ENCODE results near the gene VAV2. TPM values are rescaled to one million over a fixed set of nuclear protein-coding genes. Genes with fewer than 3 reads are reported as not detected.

Gene VAV2, protein sequence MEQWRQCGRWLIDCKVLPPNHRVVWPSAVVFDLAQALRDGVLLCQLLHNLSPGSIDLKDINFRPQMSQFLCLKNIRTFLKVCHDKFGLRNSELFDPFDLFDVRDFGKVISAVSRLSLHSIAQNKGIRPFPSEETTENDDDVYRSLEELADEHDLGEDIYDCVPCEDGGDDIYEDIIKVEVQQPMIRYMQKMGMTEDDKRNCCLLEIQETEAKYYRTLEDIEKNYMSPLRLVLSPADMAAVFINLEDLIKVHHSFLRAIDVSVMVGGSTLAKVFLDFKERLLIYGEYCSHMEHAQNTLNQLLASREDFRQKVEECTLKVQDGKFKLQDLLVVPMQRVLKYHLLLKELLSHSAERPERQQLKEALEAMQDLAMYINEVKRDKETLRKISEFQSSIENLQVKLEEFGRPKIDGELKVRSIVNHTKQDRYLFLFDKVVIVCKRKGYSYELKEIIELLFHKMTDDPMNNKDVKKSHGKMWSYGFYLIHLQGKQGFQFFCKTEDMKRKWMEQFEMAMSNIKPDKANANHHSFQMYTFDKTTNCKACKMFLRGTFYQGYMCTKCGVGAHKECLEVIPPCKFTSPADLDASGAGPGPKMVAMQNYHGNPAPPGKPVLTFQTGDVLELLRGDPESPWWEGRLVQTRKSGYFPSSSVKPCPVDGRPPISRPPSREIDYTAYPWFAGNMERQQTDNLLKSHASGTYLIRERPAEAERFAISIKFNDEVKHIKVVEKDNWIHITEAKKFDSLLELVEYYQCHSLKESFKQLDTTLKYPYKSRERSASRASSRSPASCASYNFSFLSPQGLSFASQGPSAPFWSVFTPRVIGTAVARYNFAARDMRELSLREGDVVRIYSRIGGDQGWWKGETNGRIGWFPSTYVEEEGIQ
- 1 to 10 TPM; 4.2 TPM for total RNA-seq

DNA sequence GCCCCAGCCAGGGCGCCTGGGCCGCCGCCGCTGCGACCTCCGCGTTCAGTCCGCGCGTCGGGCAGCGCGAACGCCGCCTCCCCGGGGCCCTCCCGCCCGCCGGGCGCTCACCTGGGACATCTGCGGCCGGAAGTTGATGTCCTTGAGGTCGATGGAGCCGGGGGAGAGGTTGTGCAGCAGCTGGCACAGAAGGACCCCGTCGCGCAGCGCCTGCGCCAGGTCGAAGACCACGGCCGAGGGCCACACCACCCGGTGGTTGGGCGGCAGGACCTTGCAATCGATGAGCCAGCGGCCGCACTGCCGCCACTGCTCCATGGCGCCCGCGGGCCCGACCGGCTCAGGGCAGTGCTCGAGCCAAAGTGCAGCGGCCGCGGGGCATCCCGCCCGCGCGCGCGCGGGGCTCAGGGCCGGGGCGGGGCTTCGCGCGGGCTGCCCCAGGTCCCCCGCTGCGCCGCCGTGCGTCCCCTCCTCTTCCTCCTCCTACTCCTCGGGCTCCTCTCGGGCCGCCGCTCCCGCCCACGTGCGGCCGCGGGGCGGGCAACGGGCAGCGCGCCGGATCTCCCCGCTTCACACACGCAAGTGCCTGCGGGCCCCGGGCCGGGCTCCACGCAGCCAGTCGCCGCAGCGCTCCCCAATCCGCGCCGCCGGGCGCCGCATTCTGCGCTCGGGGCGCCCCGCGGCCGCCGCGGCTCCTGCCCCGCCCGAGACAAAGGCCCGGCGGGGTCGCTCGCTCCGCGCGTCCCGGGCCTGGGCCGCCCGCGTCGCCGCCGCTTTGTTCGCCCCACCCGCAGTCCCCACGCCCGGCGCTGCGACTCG lies at the start of gene VAV2:
Gene VAV2 (minus strand): TSS at position 361 of the 816 bp plus-strand sequence. CDS start 46 bp downstream, at position 315.
- peak; percentile 56 for DNase-seq
- Mint-ChIP-seq H3K4me1 (peaks cover 2% of the 10 kb centered on the region), H3K27ac (no peak within 1 kb of the TSS), H3K27me3 (peaks cover 28% of the 10 kb centered on the region), H3K36me3 (no peaks in the 10 kb centered on the region), H3K9me3 (no peaks in the 10 kb centered on the region), H3K4me3 (peak within 1 kb of the TSS; percentile 63)

DNA sequence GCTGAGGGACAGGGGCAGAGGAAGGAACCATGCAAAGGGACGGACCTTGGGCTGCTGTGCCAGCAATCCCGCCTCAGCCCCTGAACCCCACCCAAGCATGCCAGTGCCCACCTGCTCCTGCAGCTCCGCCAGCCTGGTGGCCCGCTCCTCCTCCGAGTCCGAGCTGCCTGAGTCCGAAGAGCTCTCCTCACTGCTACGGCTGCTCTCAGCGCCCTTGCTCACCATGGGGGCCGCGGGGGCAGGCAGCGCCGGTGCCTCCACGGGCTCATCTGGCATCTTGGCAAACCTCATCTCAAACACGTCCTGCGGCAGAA lies 49.5 kb upstream of the VAV2 start:
- no peak overlapping the region for H3K4me3 Mint-ChIP-seq
- peaks cover 5% of the 10 kb centered on the region for H3K9me3 Mint-ChIP-seq
- H3K36me3 Mint-ChIP-seq = peaks cover 37% of the 10 kb centered on the region
- no peak overlapping the region for H3K27ac Mint-ChIP-seq
- no peaks in the 10 kb centered on the region for H3K4me1 Mint-ChIP-seq
- no peak for DNase-seq
- H3K27me3 Mint-ChIP-seq = no peaks in the 10 kb centered on the region

DNA sequence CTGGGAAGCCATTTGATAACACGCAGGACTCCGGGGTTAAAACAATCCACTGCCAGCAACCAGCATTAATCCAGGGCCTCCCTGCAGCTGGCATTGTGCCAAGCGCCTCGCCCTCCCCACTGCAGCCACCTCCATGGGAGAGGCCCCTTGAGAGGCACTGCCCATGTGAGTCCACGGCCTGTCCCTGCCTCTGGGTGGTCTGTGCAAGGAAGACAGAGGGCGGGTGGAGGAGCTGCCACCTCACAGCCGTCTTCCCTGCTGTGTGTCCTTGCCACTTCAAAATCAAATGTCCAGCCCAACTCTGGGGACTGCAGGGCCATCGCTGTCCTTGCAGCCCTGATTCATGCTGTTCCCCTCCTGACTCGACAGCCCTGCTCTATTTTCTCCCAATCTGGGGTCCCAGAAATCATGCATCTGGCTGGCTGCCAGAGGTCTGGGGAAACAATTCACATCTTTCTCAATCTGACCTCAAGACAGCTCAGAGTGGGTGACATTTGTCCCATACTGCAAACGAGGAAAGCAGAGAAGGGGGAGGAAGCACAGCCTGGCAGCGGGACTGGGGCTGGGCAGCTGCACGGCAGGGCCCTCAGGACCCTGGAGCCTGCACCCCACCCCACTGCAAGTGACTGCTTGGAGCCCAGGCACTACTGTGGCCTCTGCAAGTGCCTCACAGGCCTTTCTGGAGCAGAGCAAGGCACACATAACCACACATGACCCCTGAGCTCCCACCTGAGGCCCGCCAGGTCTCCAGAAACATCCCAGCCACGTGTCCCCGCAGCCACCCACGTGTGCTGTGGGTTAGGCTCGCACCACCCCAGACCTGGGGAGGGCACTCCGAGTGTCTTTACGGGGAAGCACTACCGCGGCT lies 48.9 kb upstream of the VAV2 start:
- DNase-seq = no peak
- Mint-ChIP-seq H3K4me3 (no peak overlapping the region), H3K9me3 (peaks cover 5% of the 10 kb centered on the region), H3K4me1 (no peaks in the 10 kb centered on the region), H3K36me3 (peaks cover 40% of the 10 kb centered on the region), H3K27ac (no peak overlapping the region), H3K27me3 (no peaks in the 10 kb centered on the region)

DNA sequence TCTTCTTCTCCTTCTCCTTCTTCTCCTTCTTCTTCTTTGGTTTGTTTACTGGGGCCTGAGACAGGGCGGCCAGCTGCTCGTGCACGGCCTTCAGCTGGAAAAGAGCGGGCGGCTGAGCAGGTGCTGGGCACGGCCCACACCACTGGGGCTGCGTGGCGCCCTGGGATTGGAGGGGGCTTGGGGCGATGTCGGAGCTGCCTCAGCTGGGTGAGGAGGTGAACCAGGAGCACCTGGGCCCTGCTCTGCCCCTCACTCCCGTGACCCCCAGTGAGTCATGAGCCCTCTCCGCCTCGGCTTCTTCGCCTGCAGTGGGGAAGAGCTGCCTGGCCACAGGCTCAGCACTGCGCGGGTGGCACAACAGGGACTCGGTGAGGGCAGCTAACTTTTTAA lies 48.0 kb upstream of the VAV2 start:
- Mint-ChIP-seq H3K36me3 (peaks cover 42% of the 10 kb centered on the region), H3K4me1 (no peaks in the 10 kb centered on the region), H3K4me3 (no peak overlapping the region), H3K9me3 (peaks cover 5% of the 10 kb centered on the region), H3K27me3 (no peaks in the 10 kb centered on the region), H3K27ac (no peak overlapping the region)
- no peak for DNase-seq

DNA sequence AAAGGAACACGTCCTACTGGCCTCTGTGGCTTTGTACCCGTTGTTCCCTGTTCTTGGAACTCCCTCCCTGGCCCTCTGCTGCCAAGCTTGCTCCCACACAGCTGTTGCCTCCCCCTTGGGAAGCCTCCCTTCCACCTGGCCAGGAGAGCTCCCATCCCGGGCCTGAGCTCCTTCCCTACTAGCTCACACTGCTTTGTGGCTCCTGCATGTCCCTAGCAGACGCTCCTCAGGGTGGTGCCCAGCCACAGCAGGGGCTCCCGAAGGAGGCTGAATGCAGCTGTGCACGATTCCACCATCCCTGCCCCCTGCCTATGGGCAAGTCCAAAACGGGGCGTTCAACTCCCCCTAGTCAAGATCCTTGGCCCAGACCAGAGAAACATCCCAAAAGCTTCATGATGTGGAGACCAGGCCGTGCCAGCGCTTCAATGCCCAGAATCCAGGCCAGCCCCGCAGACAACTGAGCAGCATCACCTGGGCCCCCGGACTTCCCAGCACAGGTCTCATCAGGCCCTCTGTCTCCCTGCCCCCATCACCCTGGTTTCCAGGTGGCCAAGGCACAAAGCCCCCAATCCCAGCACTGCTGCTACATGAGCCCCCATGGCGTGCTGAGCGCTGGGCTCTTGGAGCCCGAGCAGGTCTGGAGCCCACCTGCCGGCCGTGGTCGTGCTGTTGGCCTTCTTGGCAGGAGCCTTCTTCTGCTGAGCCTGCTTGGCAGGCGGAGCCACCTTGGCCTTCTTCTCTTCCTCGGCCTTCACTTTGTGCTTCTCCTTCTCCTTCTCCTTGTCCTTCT lies 47.5 kb upstream of the VAV2 start:
- H3K27ac Mint-ChIP-seq = no peak overlapping the region
- no peaks in the 10 kb centered on the region for H3K4me1 Mint-ChIP-seq
- H3K27me3 Mint-ChIP-seq = no peaks in the 10 kb centered on the region
- no peak overlapping the region for H3K4me3 Mint-ChIP-seq
- DNase-seq = no peak
- peaks cover 5% of the 10 kb centered on the region for H3K9me3 Mint-ChIP-seq
- H3K36me3 Mint-ChIP-seq = peaks cover 43% of the 10 kb centered on the region

DNA sequence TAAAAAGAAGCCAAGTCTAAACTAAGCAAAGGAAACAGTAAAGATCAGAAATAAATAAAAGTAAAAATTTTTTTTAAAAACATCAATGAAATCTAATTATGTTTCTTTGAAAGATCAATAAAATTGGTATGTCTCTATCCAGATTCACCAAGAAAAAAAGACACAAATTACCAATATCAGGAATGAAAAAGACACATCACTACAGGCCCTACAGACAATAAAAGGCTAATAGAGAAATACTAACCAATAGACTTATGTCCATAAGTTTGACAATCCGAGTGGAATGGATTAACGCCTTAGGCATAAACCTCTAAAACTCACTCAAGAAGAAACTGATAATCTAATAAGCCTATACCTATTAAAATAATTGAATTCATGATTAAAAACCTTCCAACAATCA lies 45.5 kb upstream of the VAV2 start:
- Mint-ChIP-seq H3K4me3 (no peak overlapping the region), H3K4me1 (no peaks in the 10 kb centered on the region), H3K36me3 (peaks cover 46% of the 10 kb centered on the region), H3K27me3 (no peaks in the 10 kb centered on the region), H3K27ac (no peak overlapping the region), H3K9me3 (peaks cover 5% of the 10 kb centered on the region)
- DNase-seq = no peak

DNA sequence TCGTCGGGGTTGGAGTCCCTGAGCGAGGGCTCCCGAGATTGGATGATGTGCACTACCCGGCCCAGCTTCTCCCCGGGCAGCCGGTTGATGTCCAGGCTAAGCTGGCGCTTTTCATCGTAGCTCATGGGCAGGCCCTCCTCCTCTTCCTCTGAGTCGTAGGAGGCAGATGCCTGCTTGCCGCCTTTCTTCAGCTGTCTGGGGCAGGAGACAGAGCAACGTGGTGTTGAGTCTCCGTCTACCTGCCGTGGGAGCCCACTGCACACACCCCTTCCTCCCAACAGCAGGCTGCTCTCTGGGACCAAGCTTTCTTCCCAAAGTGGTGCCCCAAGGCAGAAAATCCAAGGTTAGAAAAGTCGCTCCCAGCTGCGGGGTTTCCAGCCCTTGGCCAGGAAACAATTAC lies 44.0 kb upstream of the VAV2 start:
- no peak overlapping the region for H3K27ac Mint-ChIP-seq

DNA sequence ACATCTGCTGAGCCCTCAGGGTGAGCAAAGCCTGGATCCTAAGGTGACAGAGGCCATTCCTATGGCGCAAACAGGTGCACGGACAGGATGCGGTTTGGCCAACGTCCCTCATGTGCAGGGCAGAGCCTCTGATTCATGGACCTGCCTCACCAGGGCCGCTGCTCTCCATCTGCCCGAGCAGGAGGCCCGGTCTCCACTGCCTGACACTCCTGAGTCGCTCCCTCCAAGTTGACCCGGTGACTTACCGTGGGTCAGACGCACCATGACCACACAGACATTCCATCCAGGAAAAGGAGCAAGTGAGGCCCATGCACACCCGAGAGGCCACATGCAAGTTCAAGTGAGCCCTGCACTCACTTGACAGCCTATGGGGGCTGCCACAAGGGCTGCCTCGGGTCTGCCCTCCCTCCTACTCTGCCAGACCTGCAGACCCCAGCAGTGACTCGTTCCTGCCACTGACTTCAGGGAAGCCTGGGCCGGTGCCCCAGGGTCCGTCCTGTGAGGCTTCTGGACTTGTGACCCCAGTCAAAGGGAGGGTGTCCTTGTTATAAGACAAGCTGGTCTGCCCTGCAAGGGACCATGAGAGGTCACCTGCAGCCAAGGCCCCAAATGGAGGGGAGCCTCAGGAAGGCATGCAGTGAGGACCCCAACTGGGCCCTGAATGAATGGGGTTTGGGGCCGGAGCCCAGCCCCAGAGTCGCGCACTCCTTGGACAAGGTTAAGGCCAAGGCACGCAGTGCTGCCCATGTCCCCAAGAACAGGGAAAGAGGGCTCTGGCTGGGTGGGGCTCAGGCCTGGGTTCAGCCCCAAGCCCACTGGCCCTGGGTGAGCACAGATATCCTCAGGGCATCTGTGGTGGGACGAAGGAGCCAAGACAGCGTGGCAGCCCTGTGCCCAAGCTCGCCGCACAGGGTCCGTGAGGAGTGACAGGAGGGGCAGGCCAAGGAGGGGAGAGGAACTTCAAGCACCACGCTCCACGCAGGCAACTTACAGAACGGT lies 43.2 kb upstream of the VAV2 start:
- no peaks in the 10 kb centered on the region for H3K4me1 Mint-ChIP-seq
- no peak overlapping the region for H3K27ac Mint-ChIP-seq
- peaks cover 38% of the 10 kb centered on the region for H3K36me3 Mint-ChIP-seq
- H3K4me3 Mint-ChIP-seq = no peak overlapping the region
- DNase-seq = no peak
- no peaks in the 10 kb centered on the region for H3K27me3 Mint-ChIP-seq
- peaks cover 5% of the 10 kb centered on the region for H3K9me3 Mint-ChIP-seq

More for the DNA sequence above, 44.0 kb upstream of the VAV2 start:
- no peaks in the 10 kb centered on the region for H3K27me3 Mint-ChIP-seq
- DNase-seq = no peak
- no peak overlapping the region for H3K4me3 Mint-ChIP-seq
- peaks cover 5% of the 10 kb centered on the region for H3K9me3 Mint-ChIP-seq
- H3K4me1 Mint-ChIP-seq = no peaks in the 10 kb centered on the region
- H3K36me3 Mint-ChIP-seq = peaks cover 46% of the 10 kb centered on the region

DNA sequence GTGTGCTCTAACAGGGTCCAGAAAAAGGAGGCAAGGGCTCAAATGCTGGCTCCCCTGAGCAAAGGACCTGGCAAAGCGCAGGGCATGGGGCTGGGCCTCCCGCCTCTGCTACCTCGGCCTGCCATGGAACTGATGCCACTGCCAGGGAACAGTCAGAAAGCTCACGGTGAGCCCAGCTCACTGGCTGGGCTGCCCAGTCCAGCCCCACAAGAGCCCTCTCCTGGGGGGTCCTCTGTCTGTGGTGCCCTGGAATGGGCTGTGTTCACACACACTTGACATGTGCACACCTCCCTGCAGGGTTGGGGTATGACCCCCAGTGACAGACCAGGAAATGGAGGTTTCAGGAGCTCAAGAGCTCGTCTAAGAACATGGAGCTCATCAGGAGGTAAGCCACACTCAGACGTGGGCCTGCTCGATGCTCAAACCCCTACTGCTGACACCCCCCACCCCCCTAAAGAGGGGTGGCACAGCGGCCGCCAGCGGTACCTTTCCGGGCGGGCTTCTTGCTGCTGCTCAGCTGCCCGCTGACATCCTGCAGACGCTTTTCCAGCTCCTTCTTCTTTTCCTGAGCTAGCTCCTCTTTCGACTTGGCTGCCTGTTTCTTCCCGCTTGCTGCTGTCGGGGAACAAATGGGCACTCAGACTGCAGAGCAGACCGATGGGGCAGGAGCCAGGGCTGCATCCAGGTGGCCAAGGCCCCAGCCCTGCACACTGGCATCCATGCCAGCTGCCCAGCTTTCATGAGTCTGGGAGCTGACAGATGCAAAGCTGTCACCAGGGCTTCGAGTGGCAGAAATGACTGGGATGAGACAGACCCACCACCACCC lies 42.3 kb upstream of the VAV2 start:
- peaks cover 5% of the 10 kb centered on the region for H3K9me3 Mint-ChIP-seq
- H3K27ac Mint-ChIP-seq = no peak overlapping the region
- no peaks in the 10 kb centered on the region for H3K4me1 Mint-ChIP-seq
- H3K27me3 Mint-ChIP-seq = no peaks in the 10 kb centered on the region
- DNase-seq = no peak
- H3K36me3 Mint-ChIP-seq = peaks cover 29% of the 10 kb centered on the region
- H3K4me3 Mint-ChIP-seq = no peak overlapping the region

DNA sequence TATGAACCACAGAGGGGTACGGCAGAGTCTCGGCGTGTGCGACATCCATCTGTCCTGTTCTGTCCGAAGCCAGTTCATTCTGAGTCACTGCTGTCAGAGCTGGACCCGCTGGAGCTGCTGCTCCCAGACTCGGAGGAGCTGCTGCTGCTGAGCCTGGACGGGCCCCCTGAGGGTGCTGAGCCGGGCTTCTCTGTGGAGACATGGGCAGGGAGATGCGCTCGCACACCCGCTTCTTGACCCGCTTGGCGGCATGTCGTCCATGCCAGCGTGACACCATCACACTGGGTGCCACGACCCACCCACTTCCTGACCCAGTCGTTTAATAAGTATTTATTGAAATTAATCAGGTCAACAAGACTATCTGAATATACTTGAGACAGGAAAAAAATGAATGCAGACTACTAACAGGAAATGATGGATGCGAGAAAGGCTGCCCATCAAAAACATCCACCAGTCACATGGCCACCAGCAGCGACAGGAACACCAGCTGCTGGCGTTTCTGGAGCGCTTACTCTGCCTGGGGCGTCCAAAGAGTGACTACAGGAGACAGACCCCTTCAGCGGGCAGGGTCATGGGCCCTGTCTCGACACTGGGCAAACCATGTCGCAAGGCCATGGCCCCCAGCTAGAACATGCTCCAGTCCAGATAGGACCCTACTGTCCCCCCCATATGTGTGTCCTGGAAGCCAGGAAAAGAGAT lies 41.5 kb upstream of the VAV2 start:
- Mint-ChIP-seq H3K36me3 (peaks cover 21% of the 10 kb centered on the region), H3K27ac (no peak overlapping the region), H3K27me3 (no peaks in the 10 kb centered on the region), H3K4me3 (no peak overlapping the region), H3K4me1 (no peaks in the 10 kb centered on the region), H3K9me3 (no peaks in the 10 kb centered on the region)
- no peak for DNase-seq

DNA sequence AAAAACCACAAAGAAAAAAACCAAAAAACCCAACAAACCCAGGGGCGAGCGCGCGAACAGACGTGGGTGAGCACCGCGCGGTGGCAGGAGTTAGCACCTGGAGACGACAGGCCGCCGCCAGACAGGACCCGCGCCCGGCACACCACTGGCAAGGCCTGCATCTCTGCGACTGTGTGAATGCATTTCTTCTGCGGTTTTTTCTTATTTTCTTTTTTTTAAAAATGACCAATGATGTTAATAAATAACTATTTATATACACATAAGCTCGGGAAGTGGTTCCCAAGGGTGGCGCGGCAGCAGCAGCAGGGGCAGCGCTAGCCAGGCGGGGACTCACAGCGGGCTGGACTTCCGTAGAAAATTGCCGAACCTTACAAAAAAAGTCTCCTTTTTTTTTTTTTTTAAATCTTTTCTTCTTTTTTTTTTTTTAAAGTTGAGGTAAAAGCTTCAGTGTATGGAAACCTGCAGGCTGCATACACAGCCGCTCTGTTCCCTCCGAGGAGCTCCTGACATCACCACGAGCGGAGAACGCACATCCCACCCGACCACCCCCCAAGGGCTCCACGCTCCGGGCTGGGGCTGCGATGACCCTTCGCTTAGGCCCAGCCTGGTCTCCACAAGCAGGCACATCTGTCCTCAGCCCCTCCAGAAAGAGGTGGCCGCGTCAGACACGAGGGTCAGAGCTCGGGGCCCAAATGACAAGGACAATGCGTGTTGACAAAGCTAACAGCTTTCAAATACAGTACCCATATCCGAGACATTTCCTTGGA lies 40.5 kb upstream of the VAV2 start:
- H3K4me1 Mint-ChIP-seq = no peaks in the 10 kb centered on the region

More for the DNA sequence above, 40.5 kb upstream of the VAV2 start:
- H3K36me3 Mint-ChIP-seq = peaks cover 11% of the 10 kb centered on the region
- H3K27me3 Mint-ChIP-seq = no peaks in the 10 kb centered on the region
- no peak overlapping the region for H3K27ac Mint-ChIP-seq
- no peak for DNase-seq
- no peaks in the 10 kb centered on the region for H3K9me3 Mint-ChIP-seq
- H3K4me3 Mint-ChIP-seq = no peak overlapping the region

Data from activated naive CD8-positive, alpha-beta T cell treated with anti-CD3 and anti-CD28 coated beads for 36 hours (primary cell).